OCI-LY7 (cell line): ENCODE results near the gene PODXL2.
A peak's percentile ranks its signal among the peaks of the same experiment; 100 is the strongest.

Experiments used
- CTCF ChIP-seq: fragments of 200-600 bp; sonication (generic); conservative IDR thresholded peaks from 2 replicates; pipeline ENCODE4 v1.5.1; 2014; ENCODE audit warnings: mild to moderate bottlenecking, antibody characterized with exemption, low read length, moderate library complexity, mixed read lengths
- EZH2phosphoT487 ChIP-seq: fragments of 200-600 bp; sonication (generic); IDR thresholded peaks from 2 replicates; pipeline ENCODE4 v1.6.1; 2018; ENCODE audit warnings: low read depth, borderline replicate concordance, mild to moderate bottlenecking, mixed run types, antibody characterized with exemption, low read length, moderate library complexity, mixed read lengths

GRCh38 chr3:127590593-127591465, 38.2 kb upstream of the PODXL2 start, which contains the start of gene TPRA1:
- TF ChIP-seq CTCF (peak; percentile 57), EZH2phosphoT487 (no peak)
